Liver (tissue), 3 donors: Measurements from ENCODE around the gene RNFT2.

Experiments used
- EGR1 ChIP-seq, 2 donors: IDR thresholded peaks; 2 replicates each; pipeline ENCODE4 v1.6.1; 2016 to 2018; ENCODE audit warnings: antibody characterized with exemption in 2 of 2, low read depth in 2 of 2
- FOXA1 ChIP-seq: IDR thresholded peaks from 2 replicates; pipeline ENCODE4 v1.6.1; 2016; ENCODE audit warnings: antibody characterized with exemption
- GABPA ChIP-seq, 2 donors: IDR thresholded peaks in 1 of 2; conservative IDR thresholded peaks in 1 of 2; 2 replicates each; pipeline ENCODE4 v1.6.1; 2016; ENCODE audit warnings: antibody characterized with exemption in 2 of 2, mild to moderate bottlenecking in 1 of 2, moderate library complexity in 1 of 2
- HNF4A ChIP-seq, 2 donors: conservative IDR thresholded peaks; 2 replicates each; pipeline ENCODE4 v1.6.1; 2016; ENCODE audit warnings: antibody characterized with exemption in 2 of 2, mild to moderate bottlenecking in 2 of 2
- JUND ChIP-seq, 2 donors: IDR thresholded peaks; 2 replicates each; pipeline ENCODE4 v1.6.1; 2016; ENCODE audit warnings: antibody characterized with exemption in 2 of 2
- RAD21 ChIP-seq, 2 donors: IDR thresholded peaks; 2 replicates each; pipeline ENCODE4 v1.6.1; 2016; ENCODE audit warnings: antibody characterized with exemption in 2 of 2, mild to moderate bottlenecking in 2 of 2
- REST ChIP-seq: IDR thresholded peaks from 2 replicates; pipeline ENCODE4 v1.6.1; 2016; ENCODE audit warnings: antibody characterized with exemption, mild to moderate bottlenecking
- SP1 ChIP-seq: IDR thresholded peaks from 2 replicates; pipeline ENCODE4 v1.6.1; 2018; ENCODE audit warnings: antibody characterized with exemption, mild to moderate bottlenecking
- TAF1 ChIP-seq: conservative IDR thresholded peaks from 2 replicates; pipeline ENCODE4 v1.6.1; 2016; ENCODE audit warnings: antibody characterized with exemption, mild to moderate bottlenecking
- ZBTB33 ChIP-seq: IDR thresholded peaks from 2 replicates; pipeline ENCODE4 v1.6.1; 2016; ENCODE audit warnings: antibody characterized with exemption
- TF ChIP-seq, protein P1 (sequence below): fragments of 150-350 bp; IDR thresholded peaks from 2 replicates; pipeline ENCODE4 v1.5.1; 2017; ENCODE audit warnings: improper control_type of control experiment, low read depth, low read length; ENCODE audit not compliant: missing input control
- TF ChIP-seq, protein P2 (sequence below): IDR thresholded peaks from 2 replicates; pipeline ENCODE4 v1.6.1; 2016; ENCODE audit warnings: antibody characterized with exemption
- donor health status: healthy.
- donor health status: healthy.

DNA sequence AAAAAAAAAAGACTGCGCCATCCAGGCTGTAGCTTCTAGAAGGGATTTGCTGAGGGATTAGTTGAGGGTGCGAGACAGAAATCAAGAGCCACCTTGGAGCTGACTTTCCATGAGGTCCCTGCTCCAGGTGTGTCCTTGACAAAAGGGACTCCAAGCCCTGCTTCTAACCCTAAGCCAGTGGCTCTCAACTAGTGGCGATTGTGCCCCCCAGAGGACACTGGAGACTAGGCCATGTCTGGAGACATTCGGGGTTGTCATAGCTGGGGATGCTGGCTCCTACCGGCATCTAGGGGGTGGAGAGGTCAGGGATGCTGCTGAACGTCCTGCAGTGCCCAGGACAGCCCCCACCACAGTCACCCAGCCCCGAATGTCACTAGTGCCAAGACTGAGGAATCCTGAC is 40.8 kb upstream of the RNFT2 start:
- TF ChIP-seq, protein P1, sequence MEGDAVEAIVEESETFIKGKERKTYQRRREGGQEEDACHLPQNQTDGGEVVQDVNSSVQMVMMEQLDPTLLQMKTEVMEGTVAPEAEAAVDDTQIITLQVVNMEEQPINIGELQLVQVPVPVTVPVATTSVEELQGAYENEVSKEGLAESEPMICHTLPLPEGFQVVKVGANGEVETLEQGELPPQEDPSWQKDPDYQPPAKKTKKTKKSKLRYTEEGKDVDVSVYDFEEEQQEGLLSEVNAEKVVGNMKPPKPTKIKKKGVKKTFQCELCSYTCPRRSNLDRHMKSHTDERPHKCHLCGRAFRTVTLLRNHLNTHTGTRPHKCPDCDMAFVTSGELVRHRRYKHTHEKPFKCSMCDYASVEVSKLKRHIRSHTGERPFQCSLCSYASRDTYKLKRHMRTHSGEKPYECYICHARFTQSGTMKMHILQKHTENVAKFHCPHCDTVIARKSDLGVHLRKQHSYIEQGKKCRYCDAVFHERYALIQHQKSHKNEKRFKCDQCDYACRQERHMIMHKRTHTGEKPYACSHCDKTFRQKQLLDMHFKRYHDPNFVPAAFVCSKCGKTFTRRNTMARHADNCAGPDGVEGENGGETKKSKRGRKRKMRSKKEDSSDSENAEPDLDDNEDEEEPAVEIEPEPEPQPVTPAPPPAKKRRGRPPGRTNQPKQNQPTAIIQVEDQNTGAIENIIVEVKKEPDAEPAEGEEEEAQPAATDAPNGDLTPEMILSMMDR: no peak
- no peak for TF ChIP-seq EGR1 (IDR thresholded peaks at IDR 0.05; ENCODE audit: low read depth in 2 of 2)
- no peak for TF ChIP-seq JUND (IDR thresholded peaks at IDR 0.05)
- no peak for TF ChIP-seq SP1
- no peak for TF ChIP-seq GABPA (IDR thresholded peaks at IDR 0.05 in 1 of 2, conservative IDR thresholded peaks at IDR 0.05 in 1 of 2)
- TF ChIP-seq, protein P2, sequence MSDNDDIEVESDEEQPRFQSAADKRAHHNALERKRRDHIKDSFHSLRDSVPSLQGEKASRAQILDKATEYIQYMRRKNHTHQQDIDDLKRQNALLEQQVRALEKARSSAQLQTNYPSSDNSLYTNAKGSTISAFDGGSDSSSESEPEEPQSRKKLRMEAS: no peak
- no peak for TF ChIP-seq REST
- TF ChIP-seq TAF1: no peak
- TF ChIP-seq RAD21 (IDR thresholded peaks at IDR 0.05): peak; percentile 37 to 62
- TF ChIP-seq FOXA1: no peak
- no peak for TF ChIP-seq HNF4A (conservative IDR thresholded peaks at IDR 0.05)
- no peak for TF ChIP-seq ZBTB33
